ENCODE measurements around the gene GPHN.

Gene GPHN

GRCh38 chr14:66944872-66945271 is 436.9 kb downstream of the GPHN start:
- Histone ChIP-seq H3K4me1 (no peaks in the 10 kb centered on the region), H3K36me3 (peaks cover 29% of the 10 kb centered on the region), H3K4me2 (no peak overlapping the region), H3K4me3 (peak overlapping the region; percentile 7; the same call in 1 of the 2 replicates), H3K9ac (no peak overlapping the region), H3K27ac (no peak overlapping the region), H3K27me3 (no peaks in the 10 kb centered on the region), H4K20me1 (no peaks in the 10 kb centered on the region), H3K9me3 (peaks cover 63% of the 10 kb centered on the region)
- TF ChIP-seq Cebpa-rat (IDR thresholded peaks at IDR 0.05) = no peak

GRCh38 chr14:66955159-66955558 is 447.2 kb downstream of the GPHN start:
- Histone ChIP-seq H3K27me3 (no peaks in the 10 kb centered on the region), H3K4me1 (no peaks in the 10 kb centered on the region), H3K27ac (no peak overlapping the region), H3K4me3 (no peak overlapping the region), H3K9me3 (peaks cover 19% of the 10 kb centered on the region), H4K20me1 (no peaks in the 10 kb centered on the region), H3K4me2 (no peak overlapping the region), H3K9ac (no peak overlapping the region), H3K36me3 (no peaks in the 10 kb centered on the region)
- no peak for TF ChIP-seq Cebpa-rat (IDR thresholded peaks at IDR 0.05)

DNA sequence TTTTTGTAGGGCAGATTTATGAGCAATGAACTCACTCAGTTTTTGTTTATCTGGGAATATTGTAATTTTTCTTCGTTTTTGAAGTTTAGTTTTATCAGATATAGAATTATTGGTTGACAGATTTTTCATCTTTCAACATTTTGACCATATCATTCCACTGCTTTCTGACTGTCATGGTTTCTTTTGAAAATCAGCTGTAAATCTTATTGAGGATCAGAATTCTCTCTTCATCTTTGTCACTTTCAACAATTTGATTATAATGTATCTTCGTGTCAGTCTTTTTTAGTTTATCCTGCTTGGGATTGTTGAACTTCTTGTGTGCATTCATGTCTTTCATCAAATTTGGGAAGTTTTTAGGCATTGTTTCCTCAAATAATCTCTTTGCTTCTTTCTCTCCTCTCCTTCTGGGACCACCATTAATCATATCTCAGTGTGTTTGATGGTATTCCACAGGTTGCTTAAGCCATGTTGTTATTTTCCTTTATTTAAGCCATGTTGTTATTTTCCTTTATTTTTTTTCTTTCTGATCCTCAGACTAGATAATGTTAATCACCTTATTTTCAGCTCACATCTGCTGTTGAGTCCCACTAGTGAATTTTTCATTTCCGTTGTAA is 451.6 kb downstream of the GPHN start:
- Histone ChIP-seq H3K27me3 (no peaks in the 10 kb centered on the region), H4K20me1 (no peaks in the 10 kb centered on the region), H3K4me1 (no peaks in the 10 kb centered on the region), H3K27ac (no peak overlapping the region), H3K9me3 (peaks cover 19% of the 10 kb centered on the region), H3K36me3 (no peaks in the 10 kb centered on the region), H3K9ac (no peak overlapping the region), H3K4me3 (no peak overlapping the region), H3K4me2 (no peak overlapping the region)
- no peak for TF ChIP-seq Cebpa-rat (IDR thresholded peaks at IDR 0.05)

DNA sequence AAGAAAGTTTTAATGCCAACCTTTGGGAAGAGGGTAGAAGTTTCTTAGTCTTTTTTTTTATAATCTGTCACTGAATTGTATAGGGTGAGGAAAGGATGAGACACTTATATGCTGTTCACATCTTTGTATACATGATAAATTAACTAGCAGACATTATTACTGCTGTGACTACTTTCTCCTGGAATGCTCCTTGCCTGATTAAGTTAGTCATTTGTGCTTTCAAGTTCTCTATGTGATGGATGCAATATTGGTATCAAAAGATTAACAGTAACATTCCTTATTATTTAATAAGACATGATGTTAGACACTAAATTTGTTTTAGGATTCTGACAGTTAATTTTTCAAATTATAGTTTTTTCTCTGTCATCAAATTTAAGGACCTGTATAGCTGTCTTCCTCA is 457.9 kb downstream of the GPHN start:
- TF ChIP-seq Cebpa-rat (IDR thresholded peaks at IDR 0.05) = no peak
- H3K4me2 ChIP-seq = no peak overlapping the region
- no peaks in the 10 kb centered on the region for H3K4me1 ChIP-seq
- no peaks in the 10 kb centered on the region for H4K20me1 ChIP-seq
- H3K9me3 ChIP-seq = no peaks in the 10 kb centered on the region
- H3K27me3 ChIP-seq = no peaks in the 10 kb centered on the region
- H3K9ac ChIP-seq = no peak overlapping the region
- H3K27ac ChIP-seq = no peak overlapping the region
- H3K36me3 ChIP-seq = no peaks in the 10 kb centered on the region
- no peak overlapping the region for H3K4me3 ChIP-seq

GRCh38 chr14:66972469-66972868 is 464.5 kb downstream of the GPHN start:
- TF ChIP-seq Cebpa-rat (IDR thresholded peaks at IDR 0.05) = no peak
- Histone ChIP-seq H3K9me3 (no peaks in the 10 kb centered on the region), H3K27me3 (no peaks in the 10 kb centered on the region), H3K4me1 (no peaks in the 10 kb centered on the region), H3K27ac (no peak overlapping the region), H4K20me1 (no peaks in the 10 kb centered on the region), H3K9ac (no peak overlapping the region), H3K4me2 (no peak overlapping the region), H3K4me3 (no peak overlapping the region), H3K36me3 (no peaks in the 10 kb centered on the region)

DNA sequence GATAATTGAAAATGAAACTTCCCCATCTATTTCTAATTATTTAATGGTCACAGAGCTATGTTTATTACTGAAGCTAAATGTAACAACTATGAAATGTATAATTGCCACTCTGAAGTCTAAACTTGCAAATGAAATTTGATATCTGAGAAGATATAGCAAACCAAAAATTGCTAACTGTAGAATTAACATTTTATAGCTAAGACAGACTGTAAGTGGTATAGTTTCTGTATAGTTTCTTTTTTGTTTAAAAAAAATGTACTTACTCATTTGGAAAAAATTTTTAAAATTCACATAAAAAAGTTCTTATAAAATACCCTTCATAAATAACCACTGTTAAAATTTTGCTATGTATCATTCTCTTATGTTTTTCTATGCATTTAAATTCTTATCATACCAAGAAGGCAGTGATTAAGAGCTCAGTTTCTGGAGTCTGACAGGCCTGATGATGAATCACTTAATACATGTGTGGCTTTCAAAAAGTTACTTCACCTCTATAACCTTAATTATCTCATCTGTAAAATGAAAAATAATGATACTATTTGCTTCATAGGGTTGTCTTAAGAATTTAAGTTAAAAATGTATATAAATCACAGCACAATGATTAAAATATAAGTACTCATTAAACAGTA is 466.6 kb downstream of the GPHN start:
- no peak overlapping the region for H3K4me2 ChIP-seq
- no peak overlapping the region for H3K27ac ChIP-seq
- H4K20me1 ChIP-seq = no peaks in the 10 kb centered on the region
- no peak overlapping the region for H3K9ac ChIP-seq
- TF ChIP-seq Cebpa-rat (IDR thresholded peaks at IDR 0.05) = no peak
- H3K4me1 ChIP-seq = no peaks in the 10 kb centered on the region
- no peak overlapping the region for H3K4me3 ChIP-seq
- no peaks in the 10 kb centered on the region for H3K9me3 ChIP-seq
- H3K36me3 ChIP-seq = no peaks in the 10 kb centered on the region
- H3K27me3 ChIP-seq = no peaks in the 10 kb centered on the region

DNA sequence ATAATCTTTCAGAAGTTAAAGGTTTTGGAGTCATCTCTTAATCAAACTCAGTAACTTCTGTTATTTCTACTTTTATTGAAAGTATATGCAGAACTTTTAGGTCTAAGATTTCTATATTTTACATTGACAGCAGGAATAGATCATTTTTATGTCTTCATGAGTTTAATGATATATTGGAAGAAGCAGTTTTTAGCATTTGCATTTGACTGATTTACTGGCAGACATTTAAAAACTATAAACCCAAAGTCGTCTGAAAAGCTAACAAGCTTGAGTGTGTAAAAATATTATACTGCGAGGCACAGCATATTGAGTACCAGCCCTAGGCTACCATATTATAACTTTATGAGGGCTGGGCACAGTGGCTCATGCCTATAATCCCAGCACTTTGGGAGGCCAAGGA is 467.3 kb downstream of the GPHN start:
- Histone ChIP-seq H3K9ac (no peak overlapping the region), H3K36me3 (no peaks in the 10 kb centered on the region), H3K4me3 (no peak overlapping the region), H3K27me3 (no peaks in the 10 kb centered on the region), H3K4me2 (no peak overlapping the region), H3K27ac (no peak overlapping the region), H3K4me1 (no peaks in the 10 kb centered on the region), H4K20me1 (no peaks in the 10 kb centered on the region), H3K9me3 (no peaks in the 10 kb centered on the region)
- TF ChIP-seq Cebpa-rat (IDR thresholded peaks at IDR 0.05) = no peak

DNA sequence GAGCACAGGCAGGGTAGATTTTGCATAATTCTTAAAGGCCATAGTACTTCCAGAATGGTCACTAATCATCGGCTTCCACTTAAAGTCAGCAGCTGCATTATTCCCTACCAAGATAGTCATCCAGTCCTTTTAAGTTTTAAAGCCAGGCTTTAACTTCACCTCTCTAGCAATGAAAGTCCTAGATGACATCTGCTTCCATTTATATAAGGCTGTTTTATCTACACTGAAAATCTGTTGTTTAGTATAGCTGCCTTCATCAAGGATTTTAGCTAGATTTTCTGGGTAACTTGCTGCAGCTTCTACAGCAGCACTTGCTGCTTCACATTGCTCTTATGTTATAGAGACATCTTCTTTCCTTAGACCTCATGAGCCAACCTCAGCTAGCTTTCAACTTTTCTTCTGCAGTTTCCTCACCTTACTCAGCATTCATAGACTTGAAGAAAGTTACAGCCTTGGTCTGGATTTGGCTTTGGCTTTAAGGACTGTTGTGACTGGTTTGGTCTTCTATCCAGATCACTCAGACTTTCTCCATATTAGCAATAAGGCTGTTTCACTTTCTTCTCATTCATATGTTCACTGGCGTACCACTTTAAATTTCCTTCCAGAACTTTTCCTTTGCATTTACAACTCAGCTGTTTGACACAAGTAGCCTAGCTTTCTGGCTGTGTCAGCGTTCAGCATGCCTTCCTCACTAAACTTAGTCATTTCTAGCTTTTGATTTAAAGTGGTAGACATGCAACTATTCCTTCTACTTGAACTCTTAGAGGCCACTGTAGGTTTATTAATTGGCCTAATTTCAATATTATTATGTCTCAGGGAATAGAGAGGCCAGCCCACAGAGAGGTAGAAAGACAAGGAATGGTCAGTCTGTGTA is 471.4 kb downstream of the GPHN start:
- Histone ChIP-seq H3K36me3 (no peaks in the 10 kb centered on the region), H3K9me3 (no peaks in the 10 kb centered on the region), H4K20me1 (no peaks in the 10 kb centered on the region), H3K4me1 (no peaks in the 10 kb centered on the region), H3K4me2 (no peak overlapping the region), H3K27ac (no peak overlapping the region), H3K4me3 (no peak overlapping the region), H3K9ac (no peak overlapping the region), H3K27me3 (no peaks in the 10 kb centered on the region)
- TF ChIP-seq Cebpa-rat (IDR thresholded peaks at IDR 0.05) = no peak

DNA sequence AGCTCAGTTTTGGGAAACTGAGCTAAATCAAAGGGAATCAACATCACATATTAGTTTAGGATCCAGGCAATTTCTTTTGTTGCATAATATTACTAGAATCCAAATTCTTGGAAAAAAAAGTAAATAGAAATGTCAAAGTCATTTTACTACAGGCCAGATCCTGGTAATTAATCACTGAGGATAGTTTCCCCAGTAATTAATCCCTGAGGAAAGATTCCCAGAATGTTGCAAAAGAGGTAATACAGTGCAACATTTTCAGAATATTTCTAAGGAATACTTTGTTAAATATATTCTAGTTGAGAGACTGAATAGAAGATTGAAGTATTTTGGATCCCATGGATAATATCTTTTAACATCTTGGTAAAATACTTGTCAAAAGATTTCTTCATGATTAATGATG is 474.3 kb downstream of the GPHN start:
- Histone ChIP-seq H3K9me3 (no peaks in the 10 kb centered on the region), H3K27ac (no peak overlapping the region), H3K9ac (no peak overlapping the region), H3K4me1 (no peaks in the 10 kb centered on the region), H3K27me3 (no peaks in the 10 kb centered on the region), H3K36me3 (no peaks in the 10 kb centered on the region), H3K4me2 (no peak overlapping the region), H3K4me3 (no peak overlapping the region), H4K20me1 (no peaks in the 10 kb centered on the region)
- TF ChIP-seq Cebpa-rat (IDR thresholded peaks at IDR 0.05) = no peak

GRCh38 chr14:66992776-66993175 is 484.8 kb downstream of the GPHN start:
- no peak overlapping the region for H3K27ac ChIP-seq
- H3K4me2 ChIP-seq = no peak overlapping the region
- H3K9me3 ChIP-seq = no peaks in the 10 kb centered on the region
- no peak overlapping the region for H3K4me3 ChIP-seq
- no peaks in the 10 kb centered on the region for H3K36me3 ChIP-seq
- no peak for TF ChIP-seq Cebpa-rat (IDR thresholded peaks at IDR 0.05)
- no peaks in the 10 kb centered on the region for H3K4me1 ChIP-seq
- no peaks in the 10 kb centered on the region for H4K20me1 ChIP-seq
- H3K9ac ChIP-seq = no peak overlapping the region
- no peaks in the 10 kb centered on the region for H3K27me3 ChIP-seq
